AG04450 (cell line): Measurements from ENCODE around the gene CDAN1. TPM values are rescaled to one million over a fixed set of nuclear protein-coding genes. Genes with fewer than 3 reads are reported as not detected.

Source experiments
- CTCF ChIA-PET: fragments of 300-600, 350-600 bp; formaldehyde crosslinking; extraction: SDS; loops from one replicate; lab custom pipeline; 2022; ENCODE audit warnings: antibody characterized with exemption, inconsistent platforms; lab: Charles Lee
- POLR2A ChIA-PET: fragments of 350-600 bp; formaldehyde crosslinking; extraction: SDS; loops from one replicate; lab custom pipeline; 2021; ENCODE audit warnings: antibody characterized with exemption, inconsistent platforms; lab: Yijun Ruan, JAX
- DNase-seq: peaks from one replicate; pipeline ENCODE4 v3.0.0-alpha.2; 2011; ENCODE audit warnings: low read depth, low spot score
- H3K27ac ChIP-seq: one replicate; pipeline ENCODE4 v1.5.1; 2012; ENCODE audit warnings: low read depth, low read length, control low read depth
- H3K27me3 ChIP-seq: one replicate; pipeline ENCODE4 v1.6.0; 2012; ENCODE audit warnings: low read length; ENCODE audit not compliant: control insufficient read depth, insufficient read depth
- H3K4me3 ChIP-seq: 2 replicates; pipeline ENCODE4 v1.5.1; 2011; ENCODE audit warnings: mild to moderate bottlenecking, low read depth, low read length, control low read depth
- H3K9me3 ChIP-seq: 2 replicates; pipeline ENCODE4 v1.5.1; 2012; ENCODE audit warnings: low read length; ENCODE audit not compliant: control insufficient read depth, insufficient read depth
- CTCF ChIP-seq: IDR thresholded peaks from 2 replicates; pipeline ENCODE4 v1.5.1; 2011; ENCODE audit warnings: low read depth, low read length, control low read depth, inconsistent platforms
- polyA plus RNA-seq: library from polyadenylated mRNA; depleted of rRNA; stranded (reverse); fragments of >200 nt; gene quantifications from 2 replicates; pipeline ENCODE4 v1.2.3, GENCODE V29; 2011

CDAN1 gene
- polyA plus RNA-seq, 1 experiment = 3.9 TPM

- CTCF ChIA-PET = interaction anchor here (0.6 kb wide), 1 partner anchor 129 kb away, joined by 4 read pairs; no protein-coding TSS in a partner anchor
- peak overlapping the region; percentile 12 for H3K27ac ChIP-seq
- H3K27me3 ChIP-seq = no peaks in the 10 kb centered on the region
- no peak for DNase-seq
- TF ChIP-seq CTCF = no peak
- H3K9me3 ChIP-seq = no peaks in the 10 kb centered on the region
- POLR2A ChIA-PET = no interaction called here
- no peak overlapping the region for H3K4me3 ChIP-seq
These were observed 2.8 kb downstream of the CDAN1 start for GRCh38 chr15:42734076-42734672.

GRCh38 chr15:42733027-42733426 lies 3.9 kb downstream of the CDAN1 start:
- Histone ChIP-seq H3K9me3 (no peaks in the 10 kb centered on the region), H3K4me3 (no peak overlapping the region), H3K27ac (no peak overlapping the region), H3K27me3 (no peaks in the 10 kb centered on the region)
- ChIA-PET POLR2A (no interaction called here), CTCF (interaction anchor here (1.1 kb wide), 1 partner anchor 193 kb away, joined by 3 read pairs; no protein-coding TSS in a partner anchor)
- no peak for DNase-seq
- TF ChIP-seq CTCF = no peak

- Histone ChIP-seq H3K27me3 (no peaks in the 10 kb centered on the region), H3K9me3 (no peaks in the 10 kb centered on the region), H3K4me3 (no peak overlapping the region), H3K27ac (no peak overlapping the region)
- TF ChIP-seq CTCF = no peak
- POLR2A ChIA-PET = interaction anchor here (0.6 kb wide), 1 partner anchor 61 kb away, joined by 3 read pairs; no protein-coding TSS in a partner anchor
- CTCF ChIA-PET = interaction anchor here (1.1 kb wide), 1 partner anchor 194 kb away, joined by 3 read pairs; no protein-coding TSS in a partner anchor
- no peak for DNase-seq
These were observed 4.7 kb downstream of the CDAN1 start for GRCh38 chr15:42732095-42732827.

DNA sequence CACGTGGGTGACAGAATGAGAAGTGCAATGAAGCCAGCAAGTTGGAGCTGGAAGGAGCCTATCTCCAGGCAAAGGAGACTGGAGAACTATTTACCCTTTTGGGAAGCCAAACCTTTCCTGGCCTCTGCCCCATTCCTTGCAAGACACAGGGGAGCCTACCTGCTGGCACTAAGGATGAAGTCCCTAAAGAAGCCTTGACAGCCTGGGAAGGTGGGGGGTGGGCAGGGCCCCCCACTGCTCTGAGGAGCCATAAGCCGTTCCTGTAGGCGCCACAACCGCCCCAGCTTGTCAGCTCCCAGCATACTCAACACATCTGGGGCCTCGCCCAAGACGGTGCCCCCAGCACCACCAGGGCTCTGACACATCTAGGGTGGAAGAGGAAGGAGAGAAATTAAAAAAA lies 5.5 kb downstream of the CDAN1 start:
- Histone ChIP-seq H3K27ac (no peak overlapping the region), H3K4me3 (no peak overlapping the region), H3K27me3 (no peaks in the 10 kb centered on the region), H3K9me3 (no peaks in the 10 kb centered on the region)
- POLR2A ChIA-PET = interaction anchor here (0.6 kb wide), 1 partner anchor 85 kb away, joined by 3 read pairs; no protein-coding TSS in a partner anchor
- CTCF ChIA-PET = no interaction called here
- TF ChIP-seq CTCF = no peak
- no peak for DNase-seq

DNA sequence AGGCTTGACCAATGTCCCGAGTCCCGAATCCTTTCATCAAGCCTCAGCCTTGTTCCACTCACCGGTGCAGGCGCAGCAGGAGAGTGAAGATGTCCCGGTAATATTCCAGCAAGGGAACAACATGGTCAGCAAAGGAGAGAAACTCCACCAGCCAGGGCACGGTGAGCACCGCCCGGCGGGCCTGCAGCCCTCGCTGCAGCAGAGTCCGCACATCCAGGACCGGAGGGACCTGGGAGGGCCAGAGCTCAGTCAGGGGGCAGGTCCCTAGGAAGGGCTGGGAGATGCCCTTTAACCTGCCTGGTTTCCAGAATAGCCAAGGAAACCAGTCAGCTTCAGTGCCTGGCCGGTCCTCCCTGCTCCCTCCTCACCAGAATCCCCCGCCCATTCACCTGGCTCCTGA lies 6.4 kb downstream of the CDAN1 start:
- Histone ChIP-seq H3K9me3 (no peaks in the 10 kb centered on the region), H3K27me3 (no peaks in the 10 kb centered on the region), H3K4me3 (no peak overlapping the region), H3K27ac (no peak overlapping the region)
- no peak for DNase-seq
- ChIA-PET CTCF (no interaction called here), POLR2A (no interaction called here)
- TF ChIP-seq CTCF = no peak
